Stomach (tissue), 9 donors: ENCODE results near the gene TLR5. TPM values are rescaled to one million over a fixed set of nuclear protein-coding genes. Genes with fewer than 3 reads are reported as not detected.
"Not testable (repeated sequence)": the region's sequence is repeated elsewhere in the genome, so short reads cannot be mapped to it uniquely, and the experiment has no call there.

Source experiments
- DNase-seq, 2 donors: peaks; one replicate each; pipeline versions ENCODE4 v3.0.0 to v3.0.0-alpha.2; 2013 to 2019
- H3K27ac ChIP-seq, 5 donors: fragments of 200-600 bp in 4 of 5; sonication (generic) in 4 of 5; one replicate each; pipeline ENCODE4 v1.5.1; 2013 to 2019; ENCODE audit warnings: mild to moderate bottlenecking in 1 of 5, moderate library complexity in 1 of 5
- H3K27me3 ChIP-seq, 3 donors: fragments of 200-600 bp; sonication (generic); one replicate each; pipeline ENCODE4 v1.5.1; 2017 to 2019; ENCODE audit warnings: mixed run types in 1 of 3
- H3K36me3 ChIP-seq, 4 donors: fragments of 200-600 bp; sonication (generic); 1 replicate in 3 of 4; 2 replicates in 1 of 4; pipeline ENCODE4 v1.5.1; 2016 to 2019
- H3K4me1 ChIP-seq, 4 donors: fragments of 200-600 bp; sonication (generic); one replicate each; pipeline ENCODE4 v1.5.1; 2016 to 2019
- H3K4me3 ChIP-seq, 4 donors: fragments of 200-600 bp; sonication (generic) in 3 of 4; one replicate each; pipeline ENCODE4 v1.5.1; 2016 to 2019; ENCODE audit warnings: mild to moderate bottlenecking in 1 of 4
- H3K9me3 ChIP-seq, 4 donors: fragments of 200-600 bp; sonication (generic); one replicate each; pipeline ENCODE4 v1.5.1; 2016 to 2019
- CTCF ChIP-seq, 7 experiments: fragments of 450-650 bp in 4 of 7; fragments of 200-600 bp in 3 of 7; sonication (generic) in 3 of 7; IDR thresholded peaks; one replicate each; pipeline ENCODE4 v1.5.1; 2016 to 2019; ENCODE audit warnings: antibody characterized with exemption in 7 of 7, control low read depth in 2 of 7, mild to moderate bottlenecking in 1 of 7
- EP300 ChIP-seq: sonication (generic); formaldehyde crosslinking; IDR thresholded peaks from one replicate; pipeline ENCODE4 v1.6.1; 2017; ENCODE audit warnings: antibody characterized with exemption
- POLR2A ChIP-seq, 4 donors: fragments of 450-650 bp; IDR thresholded peaks; one replicate each; pipeline ENCODE4 v1.6.1; 2016; ENCODE audit warnings: antibody characterized with exemption in 4 of 4, control low read depth in 2 of 4, mild to moderate bottlenecking in 1 of 4, moderate library complexity in 1 of 4
- POLR2AphosphoS5 ChIP-seq, 3 donors: sonication (generic); formaldehyde crosslinking; IDR thresholded peaks; one replicate each; pipeline ENCODE4 v1.6.1; 2016; ENCODE audit warnings: antibody characterized with exemption in 3 of 3
- whole genome bisulfite sequencing, 5 donors: extraction: QIAGEN DNeasy Blood & Tissue Kit in 3 of 5; methylation state at CpG; one replicate each; pipeline versions ENCODE4 v1.1.5 to v1.1.7; 2013 to 2018; 5-methylcytosine and 5-hydroxymethylcytosine counted together
- intact Hi-C: fragments of 100-400 bp; cut with DNase I; formaldehyde crosslinking; loops from one replicate; pipeline ENCODE4 v1.15.1; 2023; ENCODE audit warnings: low total_unique reads
- polyA plus RNA-seq, 3 donors: library from polyadenylated mRNA; stranded (reverse); fragments of 200-250 nt; gene quantifications; one replicate each; pipeline ENCODE4 v1.2.3, GENCODE V29; 2013
- total RNA-seq, 5 donors: library from RNA; depleted of rRNA; stranded (reverse); fragments of >200 nt; gene quantifications; one replicate each; pipeline versions ENCODE4 v1.1.0 to v1.2.3, GENCODE V29; 2014 to 2016
- donor health status: healthy with polysubstance abuse.
- donor health status: Bipolar disorder and iron deficiency.
- donor health status: healthy.

TLR5 gene
- total and polyA plus RNA-seq, 8 donors = 0.46 to 25.9 (median 4.0) TPM; not detected in 1

- peak in 1 of 7 experiments; percentile 15 for TF ChIP-seq CTCF (IDR thresholded peaks at IDR 0.05)
- no peak for TF ChIP-seq POLR2AphosphoS5 (IDR thresholded peaks at IDR 0.05)
Observed at GRCh38 chr1:223175032-223175431, 32.0 kb upstream of the TLR5 start.

GRCh38 chr1:223169458-223169857 is 26.4 kb upstream of the TLR5 start:
- H3K4me3 ChIP-seq, H3K27me3 ChIP-seq, H3K27ac ChIP-seq, H3K4me1 ChIP-seq, H3K9me3 ChIP-seq, intact Hi-C loops, DNase-seq, H3K36me3 ChIP-seq: not testable (repeated sequence)
- 85 to 94% (median 90%) methylated on average over 5 of the region's 5 CpGs for WGBS, 5 donors

More at GRCh38 chr1:223175032-223175431, 32.0 kb upstream of the TLR5 start:
- no peaks in the 10 kb centered on the region for H3K36me3 ChIP-seq
- H3K27me3 ChIP-seq = no peaks in the 10 kb centered on the region
- H3K4me1 ChIP-seq = peaks cover 2 to 24% (median 8%) of the 10 kb centered on the region in 4 donors
- DNase-seq = peak in 1 of 2 donors; percentile 42
- peak overlapping the region in 2 of 5 donors; percentile 29 to 55 for H3K27ac ChIP-seq
- intact Hi-C loops = no loop called here
- 54 to 66% (median 57%) methylated on average over 4 of the region's 4 CpGs for WGBS, 5 donors
- no peaks in the 10 kb centered on the region for H3K9me3 ChIP-seq
- H3K4me3 ChIP-seq = no peak overlapping the region

GRCh38 chr1:223161321-223161720 is 18.3 kb upstream of the TLR5 start:
- Histone ChIP-seq H3K4me1 (no peaks in the 10 kb centered on the region), H3K36me3 (no peaks in the 10 kb centered on the region), H3K27ac (no peak overlapping the region), H3K9me3 (no peaks in the 10 kb centered on the region), H3K27me3 (no peaks in the 10 kb centered on the region), H3K4me3 (no peak overlapping the region)
- no peak for TF ChIP-seq EP300
- no peak for TF ChIP-seq CTCF (IDR thresholded peaks at IDR 0.05)
- TF ChIP-seq POLR2AphosphoS5 (IDR thresholded peaks at IDR 0.05) = no peak
- no peak for TF ChIP-seq POLR2A (IDR thresholded peaks at IDR 0.05)
- no peak for DNase-seq
- 83 to 87% (median 86%) methylated on average over 3 of the region's 3 CpGs for WGBS, 5 donors
- intact Hi-C loops = no loop called here

- Histone ChIP-seq H3K4me3 (no peak overlapping the region), H3K36me3 (no peaks in the 10 kb centered on the region), H3K4me1 (peaks cover 0 to 21% (median 7%) of the 10 kb centered on the region in 4 donors), H3K27ac (no peak overlapping the region), H3K27me3 (no peaks in the 10 kb centered on the region), H3K9me3 (no peaks in the 10 kb centered on the region)
- TF ChIP-seq POLR2A (IDR thresholded peaks at IDR 0.05) (no peak), POLR2AphosphoS5 (IDR thresholded peaks at IDR 0.05) (no peak), EP300 (no peak), CTCF (IDR thresholded peaks at IDR 0.05) (no peak)
- intact Hi-C loops = no loop called here
- 37 to 78% (median 57%) methylated on average over 2 of the region's 2 CpGs for WGBS, 5 donors
- no peak for DNase-seq
Observed at GRCh38 chr1:223156343-223156742, 13.3 kb upstream of the TLR5 start.

- no peak for TF ChIP-seq POLR2AphosphoS5 (IDR thresholded peaks at IDR 0.05)
- no peak for TF ChIP-seq POLR2A (IDR thresholded peaks at IDR 0.05)
- TF ChIP-seq CTCF (IDR thresholded peaks at IDR 0.05) = no peak
- no peak for TF ChIP-seq EP300
- DNase-seq = no peak
- Histone ChIP-seq H3K9me3 (no peaks in the 10 kb centered on the region), H3K27ac (no peak overlapping the region), H3K4me3 (no peak overlapping the region), H3K4me1 (peaks cover 0 to 21% (median 7%) of the 10 kb centered on the region in 4 donors), H3K36me3 (no peaks in the 10 kb centered on the region), H3K27me3 (no peaks in the 10 kb centered on the region)
- intact Hi-C loops = no loop called here
- WGBS, 5 donors = 67 to 75% (median 67%) methylated on average over 2 of the region's 2 CpGs
Observed at GRCh38 chr1:223155153-223155552, 12.1 kb upstream of the TLR5 start.
